ENCODE results near the gene MAPK8. TPM values are rescaled to one million over a fixed set of nuclear protein-coding genes. Genes with fewer than 3 reads are reported as not detected.

MAPK8 gene
- total RNA-seq, 1 experiment from 2014 or later: 52.9 TPM

DNA sequence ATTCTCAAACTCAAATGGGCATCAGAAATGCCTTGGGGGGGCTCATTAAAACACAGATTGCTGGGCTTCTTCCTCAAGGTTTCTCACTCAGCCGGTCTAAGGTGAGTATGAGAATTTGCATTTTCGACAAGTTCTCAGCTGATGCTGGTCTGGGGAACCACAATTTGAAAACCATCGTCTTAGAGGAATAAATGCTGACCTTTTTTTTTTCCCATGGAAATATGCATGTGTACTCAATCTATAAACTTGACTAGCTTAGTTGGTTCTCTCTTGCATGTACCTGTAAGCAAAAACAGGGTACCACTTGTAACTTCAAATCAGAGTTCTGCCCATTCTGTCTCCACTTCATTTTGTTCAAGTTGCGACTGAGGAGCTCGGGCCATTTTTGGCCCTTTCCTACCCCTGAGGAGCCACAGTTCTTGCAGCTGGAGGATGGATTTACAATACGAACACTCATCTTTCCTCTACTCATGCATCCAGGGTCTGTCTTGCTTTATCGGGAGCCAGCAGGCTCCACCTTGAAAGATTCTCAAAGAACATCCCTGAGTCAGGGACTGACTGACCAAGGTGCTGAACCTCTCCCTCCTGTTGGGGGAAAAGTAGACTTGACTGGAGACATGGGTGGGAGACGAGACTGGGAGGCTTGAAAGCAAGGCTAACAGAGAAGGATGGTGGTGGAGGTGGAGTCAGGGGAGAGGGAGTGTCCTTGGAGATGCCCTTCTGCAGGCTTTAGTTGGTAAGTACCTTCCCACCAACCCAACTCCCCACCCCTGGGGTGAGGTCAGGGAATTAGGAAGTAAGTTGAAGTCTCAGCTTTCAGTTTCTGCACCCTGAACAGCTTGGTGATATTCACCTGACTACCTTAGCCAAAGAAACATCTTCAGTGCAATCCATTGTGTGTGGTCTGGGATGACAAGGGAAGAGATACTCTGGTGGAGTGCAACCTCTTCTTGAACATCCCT lies 3.7 kb upstream of the MAPK8 start:
- CTCF ChIA-PET: no interaction called here
- no peak for ATAC-seq
- no peaks in the 10 kb centered on the region for H3K36me3 Mint-ChIP-seq
- TF ChIP-seq HMGA2 (CRISPR knock-in tag; IDR thresholded peaks at IDR 0.05) (no peak), SOX15 (CRISPR knock-in tag; IDR thresholded peaks at IDR 0.05) (no peak), MXD4 (CRISPR knock-in tag; IDR thresholded peaks at IDR 0.05; ENCODE audit: borderline replicate concordance) (no peak), ZNF281 (CRISPR knock-in tag; IDR thresholded peaks at IDR 0.05) (no peak), STAT6 (CRISPR knock-in tag; conservative IDR thresholded peaks at IDR 0.05; ENCODE audit: low read depth) (no peak), PRRX2 (CRISPR knock-in tag; IDR thresholded peaks at IDR 0.05) (no peak), TEAD1 (CRISPR knock-in tag; IDR thresholded peaks at IDR 0.05) (no peak), AR (CRISPR knock-in tag; IDR thresholded peaks at IDR 0.05) (no peak), CREM (CRISPR knock-in tag; IDR thresholded peaks at IDR 0.05) (no peak), CREB1 (CRISPR knock-in tag; IDR thresholded peaks at IDR 0.05) (no peak), KAT7 (CRISPR knock-in tag; IDR thresholded peaks at IDR 0.05; ENCODE audit: borderline replicate concordance) (no peak), FOXP1 (CRISPR knock-in tag; IDR thresholded peaks at IDR 0.05; ENCODE audit: borderline replicate concordance) (no peak), ZNF423 (CRISPR knock-in tag; IDR thresholded peaks at IDR 0.05) (no peak), GABPB1 (CRISPR knock-in tag; IDR thresholded peaks at IDR 0.05) (no peak), E2F1 (CRISPR knock-in tag; IDR thresholded peaks at IDR 0.05) (no peak), ZNF121 (CRISPR knock-in tag; IDR thresholded peaks at IDR 0.05) (no peak), NFE2L1 (CRISPR knock-in tag; IDR thresholded peaks at IDR 0.05) (no peak)
- TF ChIP-seq, protein P1, sequence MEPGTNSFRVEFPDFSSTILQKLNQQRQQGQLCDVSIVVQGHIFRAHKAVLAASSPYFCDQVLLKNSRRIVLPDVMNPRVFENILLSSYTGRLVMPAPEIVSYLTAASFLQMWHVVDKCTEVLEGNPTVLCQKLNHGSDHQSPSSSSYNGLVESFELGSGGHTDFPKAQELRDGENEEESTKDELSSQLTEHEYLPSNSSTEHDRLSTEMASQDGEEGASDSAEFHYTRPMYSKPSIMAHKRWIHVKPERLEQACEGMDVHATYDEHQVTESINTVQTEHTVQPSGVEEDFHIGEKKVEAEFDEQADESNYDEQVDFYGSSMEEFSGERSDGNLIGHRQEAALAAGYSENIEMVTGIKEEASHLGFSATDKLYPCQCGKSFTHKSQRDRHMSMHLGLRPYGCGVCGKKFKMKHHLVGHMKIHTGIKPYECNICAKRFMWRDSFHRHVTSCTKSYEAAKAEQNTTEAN (CRISPR knock-in tag; IDR thresholded peaks at IDR 0.05): no peak
- TF ChIP-seq, protein P2, sequence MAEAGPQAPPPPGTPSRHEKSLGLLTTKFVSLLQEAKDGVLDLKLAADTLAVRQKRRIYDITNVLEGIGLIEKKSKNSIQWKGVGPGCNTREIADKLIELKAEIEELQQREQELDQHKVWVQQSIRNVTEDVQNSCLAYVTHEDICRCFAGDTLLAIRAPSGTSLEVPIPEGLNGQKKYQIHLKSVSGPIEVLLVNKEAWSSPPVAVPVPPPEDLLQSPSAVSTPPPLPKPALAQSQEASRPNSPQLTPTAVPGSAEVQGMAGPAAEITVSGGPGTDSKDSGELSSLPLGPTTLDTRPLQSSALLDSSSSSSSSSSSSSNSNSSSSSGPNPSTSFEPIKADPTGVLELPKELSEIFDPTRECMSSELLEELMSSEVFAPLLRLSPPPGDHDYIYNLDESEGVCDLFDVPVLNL (CRISPR knock-in tag; IDR thresholded peaks at IDR 0.05; ENCODE audit: borderline replicate concordance, low read depth): no peak
- TF ChIP-seq, protein P3, sequence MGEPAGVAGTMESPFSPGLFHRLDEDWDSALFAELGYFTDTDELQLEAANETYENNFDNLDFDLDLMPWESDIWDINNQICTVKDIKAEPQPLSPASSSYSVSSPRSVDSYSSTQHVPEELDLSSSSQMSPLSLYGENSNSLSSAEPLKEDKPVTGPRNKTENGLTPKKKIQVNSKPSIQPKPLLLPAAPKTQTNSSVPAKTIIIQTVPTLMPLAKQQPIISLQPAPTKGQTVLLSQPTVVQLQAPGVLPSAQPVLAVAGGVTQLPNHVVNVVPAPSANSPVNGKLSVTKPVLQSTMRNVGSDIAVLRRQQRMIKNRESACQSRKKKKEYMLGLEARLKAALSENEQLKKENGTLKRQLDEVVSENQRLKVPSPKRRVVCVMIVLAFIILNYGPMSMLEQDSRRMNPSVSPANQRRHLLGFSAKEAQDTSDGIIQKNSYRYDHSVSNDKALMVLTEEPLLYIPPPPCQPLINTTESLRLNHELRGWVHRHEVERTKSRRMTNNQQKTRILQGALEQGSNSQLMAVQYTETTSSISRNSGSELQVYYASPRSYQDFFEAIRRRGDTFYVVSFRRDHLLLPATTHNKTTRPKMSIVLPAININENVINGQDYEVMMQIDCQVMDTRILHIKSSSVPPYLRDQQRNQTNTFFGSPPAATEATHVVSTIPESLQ (CRISPR knock-in tag; IDR thresholded peaks at IDR 0.05): no peak
- no peak overlapping the region for H3K4me3 Mint-ChIP-seq
- DNase-seq (ENCODE audit: low spot score): no peak
- H3K9me3 Mint-ChIP-seq: no peaks in the 10 kb centered on the region
- no peak overlapping the region for H3K27ac Mint-ChIP-seq
- POLR2A ChIA-PET: no interaction called here
- peaks cover 15% of the 10 kb centered on the region for H3K4me1 Mint-ChIP-seq
- peaks cover 22% of the 10 kb centered on the region for H3K27me3 Mint-ChIP-seq (ENCODE audit: low read depth)
